Activated naive CD8-positive, alpha-beta T cell treated with anti-CD3 and anti-CD28 coated beads for 36 hours (primary cell): Measurements from ENCODE around the gene PAH. TPM values are rescaled to one million over a fixed set of nuclear protein-coding genes. Genes with fewer than 3 reads are reported as not detected.

ENCODE experiments used
- DNase-seq: peaks from one replicate; pipeline ENCODE4 v3.0.0; 2021
- H3K27ac Mint-ChIP-seq: one replicate; pipeline ENCODE4 v1.8.0; 2022; ENCODE audit warnings: mild to moderate bottlenecking, moderate library complexity, mixed read lengths
- H3K27me3 Mint-ChIP-seq: one replicate; pipeline ENCODE4 v1.8.0; 2022; ENCODE audit warnings: mild to moderate bottlenecking, mixed read lengths
- H3K36me3 Mint-ChIP-seq: one replicate; pipeline ENCODE4 v1.8.0; 2021; ENCODE audit warnings: mild to moderate bottlenecking, mixed read lengths
- H3K4me1 Mint-ChIP-seq: one replicate; pipeline ENCODE4 v1.8.0; 2021; ENCODE audit warnings: mixed read lengths
- H3K4me3 Mint-ChIP-seq: one replicate; pipeline ENCODE4 v1.8.0; 2022; ENCODE audit warnings: mild to moderate bottlenecking, moderate library complexity, mixed read lengths
- H3K9me3 Mint-ChIP-seq: one replicate; pipeline ENCODE4 v1.8.0; 2022; ENCODE audit warnings: mixed read lengths
- total RNA-seq, 2 experiments: library from RNA; stranded (reverse); gene quantifications; one replicate each; pipeline ENCODE4 v1.2.3, GENCODE V29; 2021

Gene PAH
- total RNA-seq, 2 experiments from 2014 or later, result not detected

DNA sequence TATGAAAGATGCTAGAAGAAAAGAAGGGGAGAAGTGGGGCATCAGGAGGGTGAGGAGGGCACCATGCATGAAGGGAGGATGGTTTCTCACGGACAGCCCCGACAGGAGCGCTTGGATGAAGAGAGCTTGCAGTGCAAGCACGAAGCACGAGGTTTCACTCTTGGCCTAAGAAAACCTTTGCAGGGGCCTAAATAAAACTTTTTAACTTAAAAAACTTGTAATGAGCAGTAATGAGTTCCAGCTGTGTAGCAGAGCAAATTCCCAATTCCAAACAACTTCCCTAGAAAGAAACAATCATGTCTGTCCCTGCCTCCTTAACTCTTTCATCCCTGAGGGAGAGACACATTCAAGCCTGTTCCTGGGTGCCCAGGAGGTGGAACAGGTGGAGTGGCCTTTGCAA is 119.5 kb downstream of the PAH start:
- H3K4me3 Mint-ChIP-seq, result no peak overlapping the region
- no peak for DNase-seq
- H3K4me1 Mint-ChIP-seq, result no peaks in the 10 kb centered on the region
- H3K9me3 Mint-ChIP-seq, result peaks cover 1% of the 10 kb centered on the region
- H3K27ac Mint-ChIP-seq, result no peak overlapping the region
- H3K27me3 Mint-ChIP-seq, result peaks cover 5% of the 10 kb centered on the region
- H3K36me3 Mint-ChIP-seq, result no peaks in the 10 kb centered on the region

DNA sequence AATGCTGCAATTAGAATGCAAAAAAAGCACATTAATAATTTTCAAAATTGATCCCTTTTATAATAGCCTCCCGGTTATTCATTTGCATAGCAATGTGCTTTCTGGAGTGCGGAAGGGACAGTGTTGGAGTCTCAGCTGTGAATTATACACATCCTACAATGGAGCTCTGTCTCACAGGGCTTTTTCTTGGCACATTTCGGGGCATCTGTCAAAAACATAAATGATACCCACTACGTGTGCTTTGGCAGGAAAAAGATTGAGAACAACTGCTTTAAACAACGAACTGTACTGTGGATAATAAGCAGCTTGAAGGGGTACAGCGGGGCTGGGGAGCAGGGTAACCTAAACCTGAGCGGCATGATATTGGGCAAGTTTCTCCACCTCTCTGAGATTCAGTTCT is 123.1 kb downstream of the PAH start:
- no peak overlapping the region for H3K4me3 Mint-ChIP-seq

More for the DNA sequence above, 123.1 kb downstream of the PAH start:
- Mint-ChIP-seq H3K4me1 (no peaks in the 10 kb centered on the region), H3K36me3 (no peaks in the 10 kb centered on the region), H3K27me3 (peaks cover 12% of the 10 kb centered on the region), H3K27ac (no peak overlapping the region), H3K9me3 (no peaks in the 10 kb centered on the region)
- no peak for DNase-seq

Other genes with a start within 250 kb of the PAH start
- gene ASCL1, start 40.4 kb upstream of the PAH start, total RNA-seq, result not detected